ENCODE data around the gene MRPS27.

DNA sequence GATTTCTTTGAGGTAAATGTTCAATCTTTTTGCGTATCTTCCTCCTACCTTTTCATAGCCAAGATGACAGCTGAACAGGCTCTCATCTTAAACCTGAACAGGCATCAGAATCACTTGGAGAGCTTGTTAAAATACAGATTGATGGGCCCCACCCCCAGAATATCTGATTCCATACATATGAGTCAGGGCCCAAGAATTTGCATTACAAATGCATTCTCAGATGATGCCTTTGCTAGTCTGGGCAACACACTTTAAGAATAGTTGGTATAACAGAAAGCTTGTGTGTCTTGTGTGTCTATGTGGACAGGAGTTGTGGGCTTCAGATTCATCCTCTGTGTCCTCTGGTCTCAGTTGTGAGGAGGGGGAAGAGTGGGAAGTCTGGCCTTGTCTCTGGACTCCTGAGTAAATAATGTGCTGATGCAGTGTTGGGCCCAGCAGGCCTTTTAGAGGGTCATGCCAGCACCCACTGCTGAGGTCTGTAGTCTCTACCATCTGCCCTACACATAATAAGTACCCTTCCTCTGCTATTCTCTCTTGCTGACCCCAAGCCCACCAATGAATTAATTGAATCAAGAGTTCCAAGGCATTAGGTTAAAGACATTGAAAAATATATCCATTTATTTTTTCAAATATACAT, 43.2 kb upstream of the MRPS27 start:
- TF ChIP-seq SUZ12 (IDR thresholded peaks at IDR 0.05; ENCODE audit: extremely low read depth, insufficient read depth, insufficient read length), result no peak
- no peak for TF ChIP-seq ZNF274 (IDR thresholded peaks at IDR 0.05; ENCODE audit: low read depth, low read length)
